Ammon's horn (tissue), 1 donor: ENCODE results near the gene KCNH6.

Source experiments
- DNase-seq: peaks from one replicate; pipeline ENCODE4 v3.0.0-alpha.2; 2016; ENCODE audit warnings: low spot score

The KCNH6 gene

DNA sequence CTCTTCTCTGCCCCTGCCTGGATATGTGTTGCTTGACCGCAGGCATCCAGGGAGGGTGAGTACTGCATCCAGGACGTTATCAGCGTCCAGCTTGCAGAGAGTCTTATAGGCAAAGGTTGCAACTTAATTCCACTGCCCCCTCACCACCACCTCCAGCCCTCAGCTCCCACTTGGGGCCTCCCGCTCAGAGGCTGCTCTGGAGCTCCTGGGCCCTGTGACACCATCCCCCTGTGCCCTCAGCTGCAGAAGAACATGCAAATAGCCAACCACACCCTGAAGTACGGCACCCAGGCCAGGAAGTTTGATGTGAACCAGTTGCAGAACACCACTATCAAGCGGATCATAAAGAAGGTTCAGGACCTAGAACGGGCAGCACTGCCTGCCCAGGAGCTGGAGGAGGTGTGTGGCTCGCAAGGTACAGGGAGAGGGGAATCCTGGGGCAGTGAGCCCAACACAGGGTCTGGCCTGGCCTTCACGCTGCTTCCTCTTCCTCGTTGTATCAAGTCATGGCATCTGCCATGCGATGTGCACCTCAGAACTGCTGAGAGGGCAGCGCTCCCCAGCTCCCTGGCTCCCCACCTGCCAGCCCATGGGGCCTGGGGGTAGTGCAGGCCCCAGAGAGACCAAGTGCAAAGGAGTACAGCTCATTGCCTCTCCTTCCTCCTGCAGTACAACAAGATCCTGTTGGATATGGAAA lies 36.7 kb upstream of the KCNH6 start:
- DNase-seq = no peak

DNA sequence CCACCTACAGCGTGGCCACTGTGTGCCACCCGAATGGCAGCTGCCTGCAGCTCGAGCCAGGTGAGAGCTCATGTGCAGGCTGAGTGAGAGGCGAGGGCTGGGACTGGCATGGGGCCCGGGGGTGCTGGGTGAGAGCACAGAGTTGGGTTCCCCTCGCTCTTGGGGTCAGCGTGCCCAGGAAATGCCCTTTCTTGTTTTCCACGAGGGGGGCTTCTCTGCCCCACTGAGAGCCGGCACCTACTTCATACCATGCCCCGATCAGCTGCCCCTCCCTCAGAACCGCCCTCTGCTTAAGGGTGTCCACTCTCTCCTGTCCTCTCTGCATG lies 36.2 kb upstream of the KCNH6 start:
- DNase-seq = no peak

DNA sequence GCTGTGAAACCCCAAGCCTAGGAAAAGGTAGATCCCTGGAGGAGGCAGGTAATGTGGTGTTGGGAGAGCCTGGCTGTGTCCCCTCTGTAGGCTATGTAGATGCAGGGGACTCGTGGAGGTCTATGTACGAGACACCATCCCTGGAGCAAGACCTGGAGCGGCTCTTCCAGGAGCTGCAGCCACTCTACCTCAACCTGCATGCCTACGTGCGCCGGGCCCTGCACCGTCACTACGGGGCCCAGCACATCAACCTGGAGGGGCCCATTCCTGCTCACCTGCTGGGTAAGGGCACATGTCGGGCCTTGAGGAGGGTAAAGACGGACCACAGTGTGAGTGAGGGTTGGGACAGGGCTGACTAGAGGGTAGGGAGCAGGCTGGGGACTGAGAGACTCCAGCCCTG lies 34.3 kb upstream of the KCNH6 start:
- no peak for DNase-seq

DNA sequence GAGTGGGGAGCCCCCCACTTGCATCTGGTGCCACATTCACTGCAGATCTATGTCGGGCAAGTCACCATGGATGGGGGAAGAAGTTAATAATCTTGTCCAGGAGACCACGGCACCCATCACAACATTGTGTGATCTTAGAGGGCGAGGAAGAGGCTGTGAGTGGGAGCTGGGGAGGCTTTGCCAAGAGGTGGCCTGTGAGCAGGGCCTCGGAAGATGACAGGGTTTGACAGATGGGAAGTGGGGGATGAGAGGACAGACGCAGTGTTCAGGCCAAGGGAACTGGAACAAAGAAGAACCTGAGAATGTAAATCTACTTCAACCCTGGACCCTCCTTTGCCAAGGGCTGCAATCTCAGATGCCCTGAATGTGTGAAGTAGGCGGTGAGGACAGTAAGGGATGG lies 33.9 kb upstream of the KCNH6 start:
- DNase-seq = no peak

DNA sequence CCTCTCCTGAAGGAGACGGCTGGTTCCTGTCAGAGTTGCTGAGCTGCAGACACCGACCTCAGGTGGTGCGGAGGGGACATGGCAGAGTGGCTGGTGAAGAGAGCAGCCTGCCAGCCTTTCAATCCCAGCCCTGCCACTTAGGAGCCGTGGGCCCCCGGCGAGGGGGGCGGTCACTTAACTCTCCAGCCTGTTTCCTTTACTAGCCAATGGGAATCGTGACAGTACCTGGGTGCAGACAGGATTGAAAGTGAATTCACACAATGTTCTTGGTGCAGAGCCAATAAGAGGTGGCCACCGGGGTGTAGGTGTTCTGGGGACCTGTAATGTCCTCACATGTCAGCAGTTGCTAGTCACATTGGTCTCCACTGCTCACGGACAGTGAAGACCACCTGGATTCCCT lies 32.8 kb upstream of the KCNH6 start:
- DNase-seq = no peak

DNA sequence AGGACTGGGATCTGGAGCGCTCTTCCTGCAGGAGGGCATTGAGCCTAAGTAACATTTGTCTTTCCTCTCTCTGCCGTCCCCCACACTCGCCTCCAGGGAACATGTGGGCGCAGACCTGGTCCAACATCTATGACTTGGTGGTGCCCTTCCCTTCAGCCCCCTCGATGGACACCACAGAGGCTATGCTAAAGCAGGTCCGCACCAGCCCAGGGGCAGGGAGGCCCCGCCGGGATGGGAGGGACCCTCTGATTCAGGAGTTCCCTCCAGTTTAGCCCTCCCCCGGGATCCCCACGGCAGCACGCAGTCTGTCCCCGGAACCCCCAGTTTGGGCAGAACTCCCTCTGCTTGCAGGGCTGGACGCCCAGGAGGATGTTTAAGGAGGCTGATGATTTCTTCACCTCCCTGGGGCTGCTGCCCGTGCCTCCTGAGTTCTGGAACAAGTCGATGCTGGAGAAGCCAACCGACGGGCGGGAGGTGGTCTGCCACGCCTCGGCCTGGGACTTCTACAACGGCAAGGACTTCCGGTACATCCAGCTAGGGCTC lies 32.2 kb upstream of the KCNH6 start:
- no peak for DNase-seq

DNA sequence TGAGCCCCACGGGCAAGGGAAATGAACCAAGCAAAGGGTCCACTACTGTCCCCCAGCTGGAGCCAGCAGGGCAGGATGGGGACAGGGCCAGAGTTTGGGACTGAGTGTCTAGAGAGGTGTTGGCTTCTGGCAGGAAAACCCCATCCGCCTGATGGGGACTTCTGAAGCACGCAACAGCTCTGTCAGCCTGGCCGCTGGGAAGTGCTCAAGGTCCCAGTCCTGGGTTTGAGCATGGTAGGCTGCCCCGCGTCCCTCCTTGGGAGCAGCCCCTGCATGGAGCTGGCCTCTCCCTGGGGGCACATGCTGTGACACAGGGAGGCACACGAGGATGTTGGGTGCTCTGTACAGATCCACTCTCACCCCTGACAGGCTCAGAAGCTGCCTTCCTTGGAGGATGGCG lies 31.7 kb upstream of the KCNH6 start:
- DNase-seq = no peak

DNA sequence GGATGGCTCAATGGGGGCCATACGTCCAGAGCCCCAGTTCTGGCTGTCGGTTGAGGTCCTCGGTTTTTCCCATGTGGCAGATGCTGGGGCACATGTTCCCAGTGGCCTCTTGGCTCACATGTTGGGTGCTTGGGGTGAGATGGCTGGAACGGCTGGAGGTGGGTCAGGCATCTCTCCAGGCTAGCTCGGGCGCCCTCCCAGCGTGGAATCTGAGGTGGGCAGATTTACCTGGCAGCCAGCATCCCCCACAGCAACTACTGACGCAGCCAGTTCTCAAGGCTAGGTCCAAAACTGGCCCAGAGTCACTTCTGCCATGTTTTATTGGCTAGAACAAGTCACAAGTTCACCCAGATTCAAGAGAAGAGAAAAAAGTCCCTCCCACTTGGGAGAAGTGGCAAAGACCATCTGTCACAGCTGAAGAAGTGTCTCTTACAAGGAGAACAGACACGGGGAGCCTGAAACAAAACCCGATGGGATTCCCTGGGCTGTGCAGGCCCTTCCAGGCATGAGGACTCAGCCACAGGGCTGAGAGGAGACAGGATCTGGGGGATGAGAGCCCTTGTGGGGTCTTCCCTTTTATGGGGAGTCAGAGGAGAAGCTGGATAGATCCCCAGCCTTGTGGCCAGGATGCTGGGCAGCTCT lies 31.1 kb upstream of the KCNH6 start:
- DNase-seq = no peak

DNA sequence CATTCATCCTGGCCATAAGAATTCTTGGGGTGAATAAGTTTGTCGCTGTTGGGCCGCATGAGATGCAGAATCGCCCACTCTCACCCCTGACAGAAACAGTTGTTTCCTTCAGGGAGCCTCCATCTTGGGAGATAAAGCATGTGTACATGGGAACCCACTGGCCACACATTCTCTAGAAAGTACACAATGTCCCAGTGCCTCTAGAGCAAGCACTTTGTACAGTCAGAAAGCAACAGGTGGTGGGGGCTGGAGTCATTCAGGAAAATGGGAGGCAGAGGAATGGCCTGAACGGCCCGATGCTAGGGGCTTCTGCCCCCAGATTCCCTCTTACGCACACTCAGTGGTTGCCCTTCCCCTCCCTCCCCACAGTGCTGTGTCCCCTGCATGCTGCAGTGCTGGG lies 30.2 kb upstream of the KCNH6 start:
- no peak for DNase-seq

DNA sequence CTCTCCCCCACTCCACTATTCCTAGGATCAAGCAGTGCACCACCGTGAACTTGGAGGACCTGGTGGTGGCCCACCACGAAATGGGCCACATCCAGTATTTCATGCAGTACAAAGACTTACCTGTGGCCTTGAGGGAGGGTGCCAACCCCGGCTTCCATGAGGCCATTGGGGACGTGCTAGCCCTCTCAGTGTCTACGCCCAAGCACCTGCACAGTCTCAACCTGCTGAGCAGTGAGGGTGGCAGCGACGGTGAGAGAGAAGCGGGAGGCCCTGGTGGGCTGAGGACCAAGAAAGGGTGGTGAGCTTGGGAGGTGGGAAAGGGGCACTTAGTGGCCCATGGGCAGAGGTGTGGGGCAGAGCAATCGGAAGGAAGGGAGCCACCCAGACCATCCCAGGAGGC lies 29.7 kb upstream of the KCNH6 start:
- no peak for DNase-seq

DNA sequence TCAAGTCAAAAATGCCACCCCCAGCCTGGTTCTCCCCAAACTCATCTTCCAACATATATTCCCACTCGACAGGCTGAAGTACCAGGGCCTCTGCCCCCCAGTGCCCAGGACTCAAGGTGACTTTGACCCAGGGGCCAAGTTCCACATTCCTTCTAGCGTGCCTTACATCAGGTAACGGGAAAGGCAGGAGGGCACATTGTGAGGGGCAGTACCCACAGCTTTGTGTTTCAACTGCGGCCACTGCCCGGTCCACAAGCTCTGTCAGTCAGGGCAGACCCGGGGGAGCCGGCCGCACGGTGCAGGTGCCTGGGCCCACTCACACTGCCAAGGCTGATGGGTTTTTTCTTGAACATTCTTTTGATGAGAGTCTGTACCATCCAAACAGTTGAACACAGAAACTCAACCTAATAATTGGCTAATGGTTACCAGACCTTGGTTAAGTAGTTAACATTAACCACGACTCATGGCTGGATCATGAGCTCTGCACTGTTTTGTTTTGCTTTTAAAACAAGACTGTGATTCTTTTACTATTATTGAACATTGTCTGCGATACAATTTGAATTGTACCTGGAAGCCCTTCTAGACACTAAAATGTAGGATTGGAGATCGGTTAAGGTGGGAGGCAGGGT lies 28.7 kb upstream of the KCNH6 start:
- no peak for DNase-seq

DNA sequence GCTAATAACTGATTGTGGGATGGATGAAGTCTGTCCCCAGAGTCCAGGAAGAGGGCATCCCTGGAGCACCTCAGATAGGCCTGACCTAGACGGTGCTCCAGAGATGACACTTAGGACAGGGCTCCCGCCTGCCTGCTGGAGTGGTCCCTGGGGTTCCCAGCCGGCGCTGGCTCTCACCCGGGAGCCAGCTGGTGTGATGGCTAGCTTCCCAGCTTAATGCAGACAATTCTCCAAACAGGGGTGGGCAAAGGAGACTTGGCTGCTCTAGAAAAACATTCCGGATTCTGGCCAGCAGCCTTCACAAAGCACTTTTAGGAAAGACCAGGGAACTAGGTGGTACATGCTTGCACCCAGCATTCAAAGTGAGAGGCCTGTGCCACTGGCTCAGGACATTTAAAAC lies 27.7 kb upstream of the KCNH6 start:
- no peak for DNase-seq

DNA sequence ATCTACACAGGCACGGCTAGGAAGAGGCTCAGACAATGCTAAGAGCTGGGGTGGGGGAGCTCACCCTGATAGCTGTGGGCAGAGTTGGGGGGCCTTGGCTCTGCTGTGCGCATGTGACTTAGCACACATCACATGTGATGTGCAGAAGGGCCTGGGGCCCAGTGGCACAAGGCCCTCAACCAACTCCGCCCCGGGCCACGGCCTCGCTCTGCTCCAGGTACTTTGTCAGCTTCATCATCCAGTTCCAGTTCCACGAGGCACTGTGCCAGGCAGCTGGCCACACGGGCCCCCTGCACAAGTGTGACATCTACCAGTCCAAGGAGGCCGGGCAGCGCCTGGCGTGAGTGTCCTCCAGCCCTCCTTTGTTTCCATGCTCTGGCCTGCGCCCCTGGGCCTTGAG lies 27.0 kb upstream of the KCNH6 start:
- no peak for DNase-seq

DNA sequence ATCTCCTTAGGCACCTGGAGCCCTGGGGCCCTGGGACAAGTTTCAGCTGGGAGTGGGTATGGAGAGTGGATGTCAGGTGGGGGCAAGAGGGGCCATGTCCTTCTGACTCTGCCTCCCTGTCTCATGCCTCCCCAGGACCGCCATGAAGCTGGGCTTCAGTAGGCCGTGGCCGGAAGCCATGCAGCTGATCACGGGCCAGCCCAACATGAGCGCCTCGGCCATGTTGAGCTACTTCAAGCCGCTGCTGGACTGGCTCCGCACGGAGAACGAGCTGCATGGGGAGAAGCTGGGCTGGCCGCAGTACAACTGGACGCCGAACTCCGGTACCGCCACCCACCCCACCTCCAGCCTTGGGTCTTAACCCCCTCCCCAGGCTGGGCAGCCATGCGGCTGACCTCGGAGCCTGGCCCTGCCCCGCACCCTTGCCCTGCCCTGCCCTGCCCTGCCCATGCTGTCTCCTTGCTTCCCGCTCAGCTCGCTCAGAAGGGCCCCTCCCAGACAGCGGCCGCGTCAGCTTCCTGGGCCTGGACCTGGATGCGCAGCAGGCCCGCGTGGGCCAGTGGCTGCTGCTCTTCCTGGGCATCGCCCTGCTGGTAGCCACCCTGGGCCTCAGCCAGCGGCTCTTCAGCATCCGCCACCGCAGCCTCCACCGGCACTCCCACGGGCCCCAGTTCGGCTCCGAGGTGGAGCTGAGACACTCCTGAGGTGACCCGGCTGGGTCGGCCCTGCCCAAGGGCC lies 26.3 kb upstream of the KCNH6 start:
- DNase-seq = no peak

DNA sequence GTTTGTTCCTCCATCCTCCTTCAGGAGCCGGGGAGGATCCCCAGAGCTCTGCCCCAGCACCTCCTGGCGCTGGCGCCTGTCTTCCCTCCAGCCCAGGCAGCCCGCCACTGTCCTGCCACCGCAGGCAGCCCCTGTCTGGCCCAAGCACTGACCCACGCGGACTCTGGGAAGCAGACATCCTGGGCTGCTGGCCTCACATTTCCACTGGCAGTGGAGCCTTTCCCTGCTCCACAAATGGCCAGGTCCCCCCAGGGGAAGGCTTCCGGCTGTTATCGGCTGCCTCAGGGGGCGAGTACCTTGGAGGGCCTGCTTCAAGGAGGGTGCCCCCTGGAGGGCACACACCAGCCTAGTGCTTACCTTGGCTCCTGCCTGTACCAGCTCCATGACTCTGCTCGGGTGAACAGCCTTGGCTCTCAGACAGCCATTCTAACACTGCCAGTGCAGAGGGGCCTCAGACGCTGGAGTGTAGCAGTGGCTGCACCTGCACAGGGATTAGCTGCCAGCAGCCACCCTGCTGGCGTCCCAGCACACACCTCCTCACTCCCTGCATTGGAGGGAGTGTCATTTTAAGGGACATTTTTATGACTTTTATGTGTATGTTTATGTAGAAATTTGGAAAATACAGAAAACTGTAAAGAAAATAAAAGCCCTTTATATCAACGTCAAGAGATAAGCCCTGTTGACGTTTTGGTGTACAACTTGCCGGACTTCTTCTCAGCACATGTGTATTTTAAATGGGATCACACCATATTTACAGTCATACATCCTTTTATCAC lies 25.3 kb upstream of the KCNH6 start:
- no peak for DNase-seq

DNA sequence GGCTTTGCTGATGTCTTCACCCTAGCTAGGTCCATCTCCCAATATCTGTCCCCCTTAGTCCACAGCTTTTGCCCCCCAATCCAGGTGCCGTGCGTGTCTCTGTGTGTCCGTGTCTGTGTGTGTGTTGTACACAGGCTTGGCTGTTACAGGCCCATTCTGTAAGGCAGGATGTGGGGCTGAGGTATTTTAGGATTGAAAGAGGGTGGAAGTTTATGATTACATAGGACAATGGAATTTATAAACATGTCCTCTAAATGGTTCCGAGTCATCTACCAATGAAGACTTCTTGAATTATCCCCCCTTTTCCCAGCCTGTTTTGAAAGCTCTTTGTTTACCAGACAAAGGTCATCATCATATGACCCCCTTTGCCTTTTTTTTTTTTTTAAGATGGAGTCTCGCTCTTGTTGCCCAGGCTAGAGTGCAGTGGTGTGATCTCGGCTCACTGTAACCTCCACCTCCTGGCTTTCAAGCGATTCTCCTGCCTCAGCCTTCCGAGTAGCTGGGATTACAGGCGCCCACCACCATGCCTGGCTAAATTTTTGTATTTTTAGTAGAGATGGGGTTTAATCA lies 24.4 kb upstream of the KCNH6 start:
- DNase-seq = no peak

DNA sequence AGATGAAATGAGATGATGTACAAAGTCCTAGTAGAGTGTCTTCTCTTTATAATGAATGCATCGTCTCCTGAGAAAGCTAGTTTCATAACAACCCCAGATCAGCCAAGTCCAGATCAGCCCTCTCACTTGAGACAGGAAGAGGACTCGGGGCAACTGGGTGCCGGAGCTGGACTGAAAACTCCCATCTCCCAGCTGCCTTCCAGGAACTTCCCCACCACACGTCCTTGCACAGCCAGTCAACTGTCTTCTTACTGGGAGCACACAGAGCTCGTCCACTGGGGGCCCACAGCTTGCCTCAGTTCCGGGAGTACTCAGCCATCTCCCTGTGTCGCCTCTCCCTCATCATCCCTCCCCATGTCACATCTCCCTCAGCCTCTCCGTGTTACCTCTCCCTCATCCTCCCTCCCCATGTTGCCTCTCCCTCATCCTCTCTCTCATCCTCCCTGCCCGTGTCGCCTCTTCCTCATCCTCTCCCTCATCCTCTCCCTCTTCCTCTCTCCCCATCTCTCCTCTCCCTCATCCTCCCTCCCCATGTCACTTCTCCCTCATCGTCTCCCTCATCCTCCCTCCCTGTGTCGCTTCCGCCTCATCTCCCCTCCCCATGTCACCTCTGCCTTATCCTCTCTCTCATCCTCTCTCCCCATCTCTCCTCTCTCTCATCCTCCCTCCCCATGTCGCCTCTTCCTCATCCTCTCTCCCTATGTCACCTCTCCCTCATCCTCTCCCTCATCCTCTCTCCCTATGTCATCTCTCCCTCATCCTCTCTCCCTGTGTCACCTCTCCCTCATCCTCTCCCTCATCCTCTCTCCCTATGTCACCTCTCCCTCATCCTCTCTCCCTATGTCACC lies 22.4 kb upstream of the KCNH6 start:
- no peak for DNase-seq

DNA sequence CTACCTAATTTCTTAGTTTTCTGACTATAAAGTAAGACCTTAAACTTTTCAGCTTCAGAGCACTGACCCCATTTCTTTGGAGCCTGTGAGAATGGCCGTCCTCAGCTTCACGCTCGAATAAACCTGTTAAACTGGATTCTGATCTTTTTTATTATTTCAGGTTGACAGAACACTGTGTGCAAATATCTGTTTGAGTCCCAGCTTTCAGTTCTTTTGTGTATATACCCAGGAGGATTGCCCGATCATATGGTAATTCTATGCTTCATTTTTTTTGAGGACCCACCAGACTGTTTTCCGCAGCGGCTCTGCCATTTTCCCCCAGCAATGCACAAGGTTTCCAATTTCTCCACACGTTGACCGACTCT lies 19.8 kb upstream of the KCNH6 start:
- no peak for DNase-seq

DNA sequence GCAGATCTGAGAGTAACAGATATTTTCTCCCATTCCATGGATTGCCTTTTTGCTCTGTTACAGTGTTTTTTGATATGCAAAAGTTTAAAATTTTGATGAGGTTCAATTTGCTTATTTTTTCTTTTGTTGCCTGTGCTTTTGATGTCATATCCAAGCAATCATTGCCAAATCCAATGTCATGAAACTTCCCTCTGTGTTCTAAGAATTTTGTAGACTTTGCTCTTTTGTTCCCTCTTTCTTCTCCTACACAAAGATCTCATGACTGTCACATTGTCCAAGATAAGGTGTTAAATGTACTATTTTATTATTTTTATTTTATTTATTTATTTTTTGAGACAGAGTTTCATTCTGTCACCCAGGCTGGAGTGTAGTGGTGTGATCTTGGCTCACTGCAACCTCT lies 18.9 kb upstream of the KCNH6 start:
- no peak for DNase-seq

DNA sequence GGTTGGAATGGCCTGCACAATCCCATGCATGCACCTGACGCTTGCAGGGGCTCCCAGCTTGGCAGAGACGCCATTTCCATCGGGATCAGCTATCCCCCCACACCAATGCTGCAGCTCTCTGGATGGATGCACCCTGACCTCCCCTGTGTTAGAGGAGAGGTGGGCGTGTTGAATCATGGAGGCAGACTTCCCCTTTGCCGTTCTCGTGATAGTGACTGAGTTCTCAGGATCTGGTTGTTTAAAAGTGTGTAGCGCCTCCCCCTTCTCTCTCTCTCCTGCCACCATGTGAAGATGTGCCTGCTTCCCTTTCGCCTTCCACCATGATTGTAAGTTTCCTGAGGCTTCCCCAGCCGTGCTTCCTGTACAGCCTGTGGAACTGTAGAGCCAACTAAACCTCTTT lies 17.8 kb upstream of the KCNH6 start:
- no peak for DNase-seq

DNA sequence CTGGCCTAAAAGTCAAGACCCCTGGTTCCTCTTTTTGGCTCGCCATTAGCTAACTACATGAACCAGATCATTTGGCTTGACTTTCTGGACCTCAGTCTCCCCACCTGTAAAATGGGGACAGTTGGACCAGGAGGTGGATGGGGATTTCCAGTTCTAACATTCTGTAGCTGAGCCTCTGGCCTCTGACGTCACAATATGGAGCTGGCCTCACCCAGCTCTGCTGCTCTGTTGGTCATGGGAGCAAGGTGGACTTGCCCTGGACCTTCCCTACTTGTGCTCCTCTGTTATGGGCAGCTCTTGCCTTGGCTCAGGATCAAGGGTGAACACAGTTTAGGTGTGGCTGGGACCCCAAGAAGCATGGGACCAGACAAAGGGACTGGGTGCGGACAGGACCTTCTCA lies 16.5 kb upstream of the KCNH6 start:
- DNase-seq = no peak
